ENCODE measurements around the gene ARHGEF10L. TPM values are rescaled to one million over a fixed set of nuclear protein-coding genes. Genes with fewer than 3 reads are reported as not detected.

ARHGEF10L gene
- total RNA-seq, 1 experiment from 2014 or later: not detected

GRCh38 chr1:17662786-17663185 is 123.3 kb downstream of the ARHGEF10L start:
- no peak overlapping the region for H3K4me2 ChIP-seq (ENCODE audit: low read depth, low read length, poor library complexity, severe bottlenecking)
- H3K79me2 ChIP-seq (ENCODE audit: low read length): no peaks in the 10 kb centered on the region
- no peak overlapping the region for H3K9ac ChIP-seq (ENCODE audit: low read length)
- DNase-seq: no peak
- H3K36me3 ChIP-seq (ENCODE audit: insufficient read depth, low read length): no peaks in the 10 kb centered on the region
- H3K27ac ChIP-seq (ENCODE audit: low read length): no peak overlapping the region
- H2AFZ ChIP-seq (ENCODE audit: low read length): no peak overlapping the region
- H4K20me1 ChIP-seq (ENCODE audit: insufficient read depth, low read depth, low read length): no peaks in the 10 kb centered on the region
- H3K9me2 ChIP-seq (replicated peaks; ENCODE audit: insufficient read depth, low read length): no peaks in the 10 kb centered on the region
- no peaks in the 10 kb centered on the region for H3K9me3 ChIP-seq (ENCODE audit: low read length)
- H3K4me1 ChIP-seq (ENCODE audit: low read length): no peaks in the 10 kb centered on the region
- no peak overlapping the region for H3K4me3 ChIP-seq (ENCODE audit: low read length)
- H3K27me3 ChIP-seq (ENCODE audit: low read length): no peaks in the 10 kb centered on the region

DNA sequence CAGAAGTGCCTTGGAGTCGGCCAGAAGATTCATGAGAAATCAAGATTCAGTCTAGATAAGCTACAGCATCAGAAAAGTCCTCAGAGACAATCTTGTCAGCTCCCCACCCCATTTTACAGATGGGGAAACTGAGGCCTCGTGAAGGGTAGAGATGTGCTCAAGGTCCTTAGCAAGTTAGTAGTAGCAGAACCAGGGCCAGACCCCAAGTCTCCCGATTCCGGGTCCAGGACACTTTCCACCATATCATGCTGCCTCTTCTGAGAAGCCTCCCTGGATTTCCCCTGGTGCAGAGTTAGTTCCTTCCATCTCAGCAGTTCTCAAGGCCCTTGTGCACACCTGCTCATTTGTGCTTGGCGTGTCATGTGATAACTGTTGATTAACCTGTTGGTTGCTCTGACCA is 124.1 kb downstream of the ARHGEF10L start:
- no peak overlapping the region for H3K4me2 ChIP-seq (ENCODE audit: low read depth, low read length, poor library complexity, severe bottlenecking)
- H3K4me3 ChIP-seq (ENCODE audit: low read length): no peak overlapping the region
- H3K27ac ChIP-seq (ENCODE audit: low read length): no peak overlapping the region
- H3K79me2 ChIP-seq (ENCODE audit: low read length): no peaks in the 10 kb centered on the region
- DNase-seq: peak; percentile 47
- H3K27me3 ChIP-seq (ENCODE audit: low read length): no peaks in the 10 kb centered on the region
- H3K36me3 ChIP-seq (ENCODE audit: insufficient read depth, low read length): no peaks in the 10 kb centered on the region
- no peaks in the 10 kb centered on the region for H3K9me2 ChIP-seq (replicated peaks; ENCODE audit: insufficient read depth, low read length)
- no peaks in the 10 kb centered on the region for H4K20me1 ChIP-seq (ENCODE audit: insufficient read depth, low read depth, low read length)
- H3K9ac ChIP-seq (ENCODE audit: low read length): no peak overlapping the region
- H3K4me1 ChIP-seq (ENCODE audit: low read length): no peaks in the 10 kb centered on the region
- no peaks in the 10 kb centered on the region for H3K9me3 ChIP-seq (ENCODE audit: low read length)
- H2AFZ ChIP-seq (ENCODE audit: low read length): no peak overlapping the region

DNA sequence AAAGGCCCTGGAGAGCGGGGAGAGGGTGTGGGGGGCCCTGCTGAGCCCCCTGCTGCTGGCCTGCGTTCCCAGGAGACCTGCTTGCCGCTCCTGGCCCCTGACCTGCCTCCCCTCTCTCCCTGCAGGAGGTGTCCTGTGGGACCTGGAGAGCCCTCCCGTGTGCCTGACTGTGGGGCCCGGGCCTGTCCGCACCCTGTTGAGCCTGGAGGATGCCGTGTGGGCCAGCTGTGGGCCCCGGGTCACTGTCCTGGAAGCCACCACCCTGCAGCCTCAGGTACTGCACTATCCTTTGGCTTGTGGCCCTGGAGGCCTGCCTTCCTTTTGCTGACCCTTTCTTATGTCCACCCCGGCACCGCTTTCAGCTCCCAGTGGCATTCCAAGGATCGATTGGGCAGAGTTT is 124.8 kb downstream of the ARHGEF10L start:
- Histone ChIP-seq H3K9me3 (ENCODE audit: low read length) (no peaks in the 10 kb centered on the region), H3K9ac (ENCODE audit: low read length) (no peak overlapping the region), H2AFZ (ENCODE audit: low read length) (no peak overlapping the region), H4K20me1 (ENCODE audit: insufficient read depth, low read depth, low read length) (no peaks in the 10 kb centered on the region), H3K79me2 (ENCODE audit: low read length) (no peaks in the 10 kb centered on the region), H3K4me3 (ENCODE audit: low read length) (no peak overlapping the region), H3K36me3 (ENCODE audit: insufficient read depth, low read length) (no peaks in the 10 kb centered on the region), H3K27me3 (ENCODE audit: low read length) (no peaks in the 10 kb centered on the region), H3K27ac (ENCODE audit: low read length) (no peak overlapping the region), H3K4me1 (ENCODE audit: low read length) (no peaks in the 10 kb centered on the region), H3K4me2 (ENCODE audit: low read depth, low read length, poor library complexity, severe bottlenecking) (no peak overlapping the region), H3K9me2 (replicated peaks; ENCODE audit: insufficient read depth, low read length) (no peaks in the 10 kb centered on the region)
- DNase-seq: no peak

DNA sequence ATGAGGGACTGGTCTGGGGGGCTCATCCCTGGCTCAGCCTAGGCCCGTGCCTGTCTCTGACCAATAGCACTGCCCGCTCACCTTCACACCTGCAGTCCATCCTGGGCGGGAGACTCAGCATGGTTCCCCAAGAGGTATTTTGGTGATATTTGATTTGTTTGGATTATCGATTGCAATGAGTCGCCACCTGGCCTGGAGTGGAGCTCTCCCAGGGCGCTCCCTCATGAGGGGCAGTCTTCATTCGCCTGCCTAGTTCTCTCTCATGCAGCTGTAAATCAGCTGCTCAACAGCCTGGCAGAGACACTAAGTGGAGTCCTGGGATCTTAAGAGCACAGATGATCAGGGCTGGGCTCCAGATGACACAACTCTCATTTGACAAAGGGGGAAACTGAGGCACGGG is 125.6 kb downstream of the ARHGEF10L start:
- Histone ChIP-seq H3K9me3 (ENCODE audit: low read length) (no peaks in the 10 kb centered on the region), H3K27ac (ENCODE audit: low read length) (no peak overlapping the region), H2AFZ (ENCODE audit: low read length) (no peak overlapping the region), H3K9ac (ENCODE audit: low read length) (no peak overlapping the region), H3K79me2 (ENCODE audit: low read length) (no peaks in the 10 kb centered on the region), H3K4me3 (ENCODE audit: low read length) (no peak overlapping the region), H4K20me1 (ENCODE audit: insufficient read depth, low read depth, low read length) (no peaks in the 10 kb centered on the region), H3K9me2 (replicated peaks; ENCODE audit: insufficient read depth, low read length) (no peaks in the 10 kb centered on the region), H3K4me1 (ENCODE audit: low read length) (no peaks in the 10 kb centered on the region), H3K36me3 (ENCODE audit: insufficient read depth, low read length) (no peaks in the 10 kb centered on the region), H3K27me3 (ENCODE audit: low read length) (no peaks in the 10 kb centered on the region), H3K4me2 (ENCODE audit: low read depth, low read length, poor library complexity, severe bottlenecking) (no peak overlapping the region)
- no peak for DNase-seq

- H3K9me3 ChIP-seq (ENCODE audit: low read length): no peaks in the 10 kb centered on the region
- H3K4me2 ChIP-seq (ENCODE audit: low read depth, low read length, poor library complexity, severe bottlenecking): no peak overlapping the region
- H3K27me3 ChIP-seq (ENCODE audit: low read length): no peaks in the 10 kb centered on the region
- no peak overlapping the region for H3K9ac ChIP-seq (ENCODE audit: low read length)
- no peak overlapping the region for H3K27ac ChIP-seq (ENCODE audit: low read length)
- H3K36me3 ChIP-seq (ENCODE audit: insufficient read depth, low read length): no peaks in the 10 kb centered on the region
- no peak overlapping the region for H3K4me3 ChIP-seq (ENCODE audit: low read length)
- no peaks in the 10 kb centered on the region for H4K20me1 ChIP-seq (ENCODE audit: insufficient read depth, low read depth, low read length)
- no peaks in the 10 kb centered on the region for H3K79me2 ChIP-seq (ENCODE audit: low read length)
- no peaks in the 10 kb centered on the region for H3K9me2 ChIP-seq (replicated peaks; ENCODE audit: insufficient read depth, low read length)
- H2AFZ ChIP-seq (ENCODE audit: low read length): no peak overlapping the region
- no peak for DNase-seq
- no peaks in the 10 kb centered on the region for H3K4me1 ChIP-seq (ENCODE audit: low read length)
Observed at GRCh38 chr1:17665950-17666720, 126.6 kb downstream of the ARHGEF10L start.

DNA sequence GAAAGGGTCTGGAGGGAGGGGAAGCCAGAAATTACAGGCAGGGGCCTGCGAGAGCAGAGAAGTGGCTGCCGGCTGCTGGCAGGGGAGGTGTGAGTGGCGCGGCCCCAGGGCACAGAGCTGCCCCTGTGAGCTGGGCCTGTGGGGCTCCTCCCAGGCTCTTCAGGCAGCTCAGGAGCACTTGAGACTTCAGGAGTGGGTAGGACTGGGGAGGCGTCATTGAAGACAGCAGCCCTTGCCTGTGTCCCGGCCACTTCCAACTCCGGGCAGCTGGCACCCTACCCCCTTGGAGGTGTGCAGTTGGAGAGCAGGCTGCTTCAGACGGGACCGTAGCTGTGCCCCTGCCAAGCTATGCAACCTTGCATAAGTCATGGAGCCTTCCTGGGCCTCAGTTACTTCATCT is 128.1 kb downstream of the ARHGEF10L start:
- Histone ChIP-seq H3K9me3 (ENCODE audit: low read length) (no peaks in the 10 kb centered on the region), H3K36me3 (ENCODE audit: insufficient read depth, low read length) (no peaks in the 10 kb centered on the region), H3K9me2 (replicated peaks; ENCODE audit: insufficient read depth, low read length) (no peaks in the 10 kb centered on the region), H3K4me2 (ENCODE audit: low read depth, low read length, poor library complexity, severe bottlenecking) (no peak overlapping the region), H3K27me3 (ENCODE audit: low read length) (no peaks in the 10 kb centered on the region), H3K79me2 (ENCODE audit: low read length) (no peaks in the 10 kb centered on the region), H3K27ac (ENCODE audit: low read length) (no peak overlapping the region), H3K4me1 (ENCODE audit: low read length) (no peaks in the 10 kb centered on the region), H2AFZ (ENCODE audit: low read length) (no peak overlapping the region), H3K4me3 (ENCODE audit: low read length) (no peak overlapping the region), H3K9ac (ENCODE audit: low read length) (no peak overlapping the region), H4K20me1 (ENCODE audit: insufficient read depth, low read depth, low read length) (no peaks in the 10 kb centered on the region)
- no peak for DNase-seq

- no peak overlapping the region for H3K27ac ChIP-seq (ENCODE audit: low read length)
Observed at GRCh38 chr1:17668195-17668594, 128.7 kb downstream of the ARHGEF10L start.

GRCh38 chr1:17668624-17669175 is 129.2 kb downstream of the ARHGEF10L start:
- H3K4me1 ChIP-seq (ENCODE audit: low read length): no peaks in the 10 kb centered on the region
- H3K9me3 ChIP-seq (ENCODE audit: low read length): no peaks in the 10 kb centered on the region
- H3K27me3 ChIP-seq (ENCODE audit: low read length): no peaks in the 10 kb centered on the region
- H3K4me3 ChIP-seq (ENCODE audit: low read length): no peak overlapping the region
- no peaks in the 10 kb centered on the region for H4K20me1 ChIP-seq (ENCODE audit: insufficient read depth, low read depth, low read length)
- H3K79me2 ChIP-seq (ENCODE audit: low read length): no peaks in the 10 kb centered on the region
- H3K4me2 ChIP-seq (ENCODE audit: low read depth, low read length, poor library complexity, severe bottlenecking): no peak overlapping the region
- H2AFZ ChIP-seq (ENCODE audit: low read length): no peak overlapping the region
- no peak for DNase-seq
- H3K9me2 ChIP-seq (replicated peaks; ENCODE audit: insufficient read depth, low read length): no peaks in the 10 kb centered on the region
- no peak overlapping the region for H3K9ac ChIP-seq (ENCODE audit: low read length)
- no peak overlapping the region for H3K27ac ChIP-seq (ENCODE audit: low read length)
- H3K36me3 ChIP-seq (ENCODE audit: insufficient read depth, low read length): no peaks in the 10 kb centered on the region

More at GRCh38 chr1:17668195-17668594, 128.7 kb downstream of the ARHGEF10L start:
- Histone ChIP-seq H3K79me2 (ENCODE audit: low read length) (no peaks in the 10 kb centered on the region), H3K9ac (ENCODE audit: low read length) (no peak overlapping the region), H3K27me3 (ENCODE audit: low read length) (no peaks in the 10 kb centered on the region), H3K4me1 (ENCODE audit: low read length) (no peaks in the 10 kb centered on the region), H3K36me3 (ENCODE audit: insufficient read depth, low read length) (no peaks in the 10 kb centered on the region), H3K9me3 (ENCODE audit: low read length) (no peaks in the 10 kb centered on the region), H2AFZ (ENCODE audit: low read length) (no peak overlapping the region), H3K4me2 (ENCODE audit: low read depth, low read length, poor library complexity, severe bottlenecking) (no peak overlapping the region), H4K20me1 (ENCODE audit: insufficient read depth, low read depth, low read length) (no peaks in the 10 kb centered on the region), H3K9me2 (replicated peaks; ENCODE audit: insufficient read depth, low read length) (no peaks in the 10 kb centered on the region), H3K4me3 (ENCODE audit: low read length) (no peak overlapping the region)
- DNase-seq: no peak
